Neural progenitor cell (in vitro differentiated cells): ENCODE measurements around the gene NHLH2.

Experiments
- CTCF ChIP-seq: fragments of 200-600 bp; sonication (generic); IDR thresholded peaks from 2 replicates; pipeline ENCODE4 v1.5.1; 2017; ENCODE audit warnings: antibody characterized with exemption, mild to moderate bottlenecking
- EZH2 ChIP-seq: fragments of 200-600 bp; sonication (generic); IDR thresholded peaks from 2 replicates; pipeline ENCODE4 v1.6.1; 2017; ENCODE audit warnings: antibody characterized with exemption, mild to moderate bottlenecking, moderate library complexity
- EZH2phosphoT487 ChIP-seq: fragments of 200-600 bp; sonication (generic); IDR thresholded peaks from 2 replicates; pipeline ENCODE4 v1.6.1; 2017; ENCODE audit warnings: antibody characterized with exemption

- no peak for TF ChIP-seq CTCF
- TF ChIP-seq EZH2phosphoT487: no peak
- TF ChIP-seq EZH2: no peak
Observed at GRCh38 chr1:115869064-115869463, 28.1 kb upstream of the NHLH2 start.
